NCI-H187 (cell line): ENCODE results near the gene PLXNA1.

ENCODE experiments used
- DNase-seq, 2 experiments: peaks; one replicate each; lab custom pipeline; 2025; lab: John Stamatoyannopoulos, UW

Gene PLXNA1

GRCh38 chr3:126982471-126983175, at the start of gene PLXNA1:
Gene PLXNA1 (plus strand): TSS chr3:126983115. CDS start chr3:126988594, 5,479 bp downstream.
- DNase-seq, result peak; percentile 62 to 64

GRCh38 chr3:126934031-126934531, 48.8 kb upstream of the PLXNA1 start:
- DNase-seq, result no peak

- DNase-seq, result no peak
Observed at GRCh38 chr3:126934991-126935390, 47.9 kb upstream of the PLXNA1 start.

- no peak for DNase-seq
Observed at GRCh38 chr3:126935756-126936509, 47.0 kb upstream of the PLXNA1 start.

GRCh38 chr3:126936853-126937425, 46.0 kb upstream of the PLXNA1 start:
- DNase-seq, result no peak

- DNase-seq, result no peak
Observed at GRCh38 chr3:126937533-126937932, 45.4 kb upstream of the PLXNA1 start.

- no peak for DNase-seq
Observed at GRCh38 chr3:126937973-126938372, 44.9 kb upstream of the PLXNA1 start.

GRCh38 chr3:126938520-126939337, 44.2 kb upstream of the PLXNA1 start:
- DNase-seq, result no peak

GRCh38 chr3:126939338-126939718, 43.6 kb upstream of the PLXNA1 start:
- DNase-seq, result no peak

- no peak for DNase-seq
Observed at GRCh38 chr3:126939733-126940132, 43.2 kb upstream of the PLXNA1 start.

GRCh38 chr3:126941721-126942270, 41.1 kb upstream of the PLXNA1 start:
- DNase-seq, result no peak

- DNase-seq, result no peak
Observed at GRCh38 chr3:126944089-126944965, 38.6 kb upstream of the PLXNA1 start.

GRCh38 chr3:126945171-126945721, 37.7 kb upstream of the PLXNA1 start:
- DNase-seq, result no peak

- no peak for DNase-seq
Observed at GRCh38 chr3:126945891-126946290, 37.0 kb upstream of the PLXNA1 start.

GRCh38 chr3:126946405-126946804, 36.5 kb upstream of the PLXNA1 start:
- DNase-seq, result no peak

- no peak for DNase-seq
Observed at GRCh38 chr3:126947429-126947828, 35.5 kb upstream of the PLXNA1 start.

GRCh38 chr3:126948980-126949535, 33.9 kb upstream of the PLXNA1 start:
- no peak for DNase-seq

- DNase-seq, result no peak
Observed at GRCh38 chr3:126951561-126951960, 31.4 kb upstream of the PLXNA1 start.

GRCh38 chr3:126952261-126952982, 30.5 kb upstream of the PLXNA1 start:
- DNase-seq, result no peak
